Esophagus muscularis mucosa (tissue), 4 donors: ENCODE data around the gene RGS3. TPM values are rescaled to one million over a fixed set of nuclear protein-coding genes. Genes with fewer than 3 reads are reported as not detected.
"Not testable (repeated sequence)": the region's sequence is repeated elsewhere in the genome, so short reads cannot be mapped to it uniquely, and the experiment has no call there.

Source experiments
- DNase-seq: peaks from one replicate; pipeline ENCODE4 v3.0.0-alpha.2; 2017; ENCODE audit errors: extremely low spot score
- H3K27ac ChIP-seq, 4 donors: fragments of 200-600 bp; sonication (generic); replicated peaks in 1 of 4; 1 replicate in 3 of 4; 2 replicates in 1 of 4; pipeline ENCODE4 v1.5.1; 2016 to 2019; ENCODE audit warnings: mild to moderate bottlenecking in 1 of 4
- H3K27me3 ChIP-seq, 4 donors: fragments of 200-600 bp; sonication (generic); one replicate each; pipeline versions ENCODE4 v1.5.1 to v1.6.0; 2016 to 2019
- H3K36me3 ChIP-seq, 4 donors: fragments of 200-600 bp; sonication (generic); one replicate each; pipeline ENCODE4 v1.5.1; 2016 to 2019
- H3K4me1 ChIP-seq, 4 donors: fragments of 200-600 bp; sonication (generic); one replicate each; pipeline ENCODE4 v1.5.1; 2016 to 2019
- H3K4me3 ChIP-seq, 4 donors: fragments of 200-600 bp; sonication (generic); 1 replicate in 2 of 4; 2 replicates in 2 of 4; pipeline ENCODE4 v1.5.1; 2016 to 2019; ENCODE audit warnings: mild to moderate bottlenecking in 4 of 4, moderate library complexity in 1 of 4
- H3K9me3 ChIP-seq, 4 donors: fragments of 200-600 bp; sonication (generic); 1 replicate in 3 of 4; 2 replicates in 1 of 4; pipeline ENCODE4 v1.5.1; 2016 to 2019
- EP300 ChIP-seq: sonication (generic); formaldehyde crosslinking; IDR thresholded peaks from one replicate; pipeline ENCODE4 v1.6.1; 2017; ENCODE audit warnings: antibody characterized with exemption
- POLR2A ChIP-seq: fragments of 450-650 bp; IDR thresholded peaks from one replicate; pipeline ENCODE4 v1.6.1; 2017; ENCODE audit warnings: antibody characterized with exemption, moderate library complexity, mild to moderate bottlenecking, low read depth
- POLR2AphosphoS5 ChIP-seq, 2 donors: sonication (generic); formaldehyde crosslinking; IDR thresholded peaks; one replicate each; pipeline ENCODE4 v1.6.1; 2017; ENCODE audit warnings: antibody characterized with exemption in 2 of 2
- WGBS: methylation state at CpG from one replicate; pipeline ENCODE4 v1.1.5; 2018; 5-methylcytosine and 5-hydroxymethylcytosine counted together
- intact Hi-C: fragments of 100-400 bp; cut with DNase I; formaldehyde crosslinking; loops from one replicate; pipeline ENCODE4 v1.15.1; 2023
- total RNA-seq, 4 donors: library from RNA; depleted of rRNA; stranded (reverse); fragments of >200 nt; gene quantifications; one replicate each; pipeline versions ENCODE4 v1.1.0 to v1.2.1, GENCODE V29; 2016
- TF ChIP-seq, protein P1 (sequence below), 3 experiments: fragments of 200-600 bp in 2 of 3; fragments of 450-650 bp in 1 of 3; sonication (generic) in 2 of 3; IDR thresholded peaks; one replicate each; pipeline ENCODE4 v1.5.1; 2017 to 2019; ENCODE audit warnings: antibody characterized with exemption in 3 of 3, mild to moderate bottlenecking in 2 of 3, moderate library complexity in 1 of 3

The RGS3 gene
- total RNA-seq, 4 donors from 2014 or later: 37.3 to 121 (median 68.5) TPM

DNA sequence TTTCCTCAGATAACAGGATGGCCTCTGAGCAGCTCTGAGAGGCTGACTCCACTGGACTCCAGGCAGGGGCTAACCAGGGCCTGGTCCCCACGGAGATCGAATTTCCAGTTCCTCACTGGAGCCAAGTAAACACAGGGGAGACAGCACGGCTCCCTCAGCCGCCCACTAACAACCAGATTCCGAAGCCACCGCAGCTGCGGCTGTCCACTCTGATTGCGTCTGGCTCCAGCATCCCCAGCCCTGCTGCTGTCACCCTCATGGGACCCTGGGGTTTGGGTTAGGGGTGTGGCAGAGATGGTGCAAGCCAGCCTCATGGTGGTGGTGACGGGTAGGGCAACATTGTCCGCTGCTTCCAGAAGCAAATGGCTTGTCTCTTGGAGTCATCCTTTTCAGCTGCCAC lies 172.6 kb downstream of the RGS3 start:
- H3K27ac ChIP-seq: no peak overlapping the region
- intact Hi-C loops: no loop called here
- no peaks in the 10 kb centered on the region for H3K9me3 ChIP-seq
- WGBS: 78% methylated on average over 10 of the region's 10 CpGs
- peaks cover 0 to 15% (median 4%) of the 10 kb centered on the region in 4 donors for H3K4me1 ChIP-seq
- no peaks in the 10 kb centered on the region for H3K27me3 ChIP-seq
- H3K36me3 ChIP-seq: no peaks in the 10 kb centered on the region
- DNase-seq: no peak
- TF ChIP-seq POLR2A: no peak
- no peak for TF ChIP-seq POLR2AphosphoS5 (IDR thresholded peaks at IDR 0.05)
- TF ChIP-seq EP300: no peak
- TF ChIP-seq, protein P1, sequence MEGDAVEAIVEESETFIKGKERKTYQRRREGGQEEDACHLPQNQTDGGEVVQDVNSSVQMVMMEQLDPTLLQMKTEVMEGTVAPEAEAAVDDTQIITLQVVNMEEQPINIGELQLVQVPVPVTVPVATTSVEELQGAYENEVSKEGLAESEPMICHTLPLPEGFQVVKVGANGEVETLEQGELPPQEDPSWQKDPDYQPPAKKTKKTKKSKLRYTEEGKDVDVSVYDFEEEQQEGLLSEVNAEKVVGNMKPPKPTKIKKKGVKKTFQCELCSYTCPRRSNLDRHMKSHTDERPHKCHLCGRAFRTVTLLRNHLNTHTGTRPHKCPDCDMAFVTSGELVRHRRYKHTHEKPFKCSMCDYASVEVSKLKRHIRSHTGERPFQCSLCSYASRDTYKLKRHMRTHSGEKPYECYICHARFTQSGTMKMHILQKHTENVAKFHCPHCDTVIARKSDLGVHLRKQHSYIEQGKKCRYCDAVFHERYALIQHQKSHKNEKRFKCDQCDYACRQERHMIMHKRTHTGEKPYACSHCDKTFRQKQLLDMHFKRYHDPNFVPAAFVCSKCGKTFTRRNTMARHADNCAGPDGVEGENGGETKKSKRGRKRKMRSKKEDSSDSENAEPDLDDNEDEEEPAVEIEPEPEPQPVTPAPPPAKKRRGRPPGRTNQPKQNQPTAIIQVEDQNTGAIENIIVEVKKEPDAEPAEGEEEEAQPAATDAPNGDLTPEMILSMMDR (IDR thresholded peaks at IDR 0.05): no peak
- no peak overlapping the region for H3K4me3 ChIP-seq

DNA sequence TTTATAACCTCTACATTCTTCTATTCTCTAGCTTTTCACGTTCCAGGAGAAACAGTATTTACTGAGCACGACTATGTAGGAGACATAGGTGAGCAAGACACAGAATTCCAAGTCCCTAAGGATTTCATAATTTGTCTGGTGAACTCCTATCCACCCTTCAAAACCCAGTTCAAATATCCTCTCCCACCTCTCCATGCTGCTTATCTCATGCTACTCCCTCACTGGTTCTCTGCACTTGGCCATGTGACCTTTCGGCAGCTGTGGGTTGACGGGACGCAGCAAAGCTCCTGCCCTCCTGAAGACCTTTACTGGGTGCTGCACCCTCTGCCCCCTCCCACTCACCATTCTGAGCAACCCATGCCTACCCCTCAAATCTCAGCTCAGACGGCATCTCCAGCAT lies 173.2 kb downstream of the RGS3 start:
- no peak overlapping the region for H3K27ac ChIP-seq
- no peaks in the 10 kb centered on the region for H3K27me3 ChIP-seq
- H3K36me3 ChIP-seq: no peaks in the 10 kb centered on the region
- no peak for DNase-seq
- H3K9me3 ChIP-seq: no peaks in the 10 kb centered on the region
- intact Hi-C loops: no loop called here
- TF ChIP-seq POLR2A (no peak), EP300 (no peak), POLR2AphosphoS5 (IDR thresholded peaks at IDR 0.05) (no peak)
- TF ChIP-seq, protein P1 (IDR thresholded peaks at IDR 0.05): no peak
- H3K4me1 ChIP-seq: peaks cover 0 to 15% (median 4%) of the 10 kb centered on the region in 4 donors
- 93% methylated on average over 6 of the region's 6 CpGs for WGBS
- no peak overlapping the region for H3K4me3 ChIP-seq

DNA sequence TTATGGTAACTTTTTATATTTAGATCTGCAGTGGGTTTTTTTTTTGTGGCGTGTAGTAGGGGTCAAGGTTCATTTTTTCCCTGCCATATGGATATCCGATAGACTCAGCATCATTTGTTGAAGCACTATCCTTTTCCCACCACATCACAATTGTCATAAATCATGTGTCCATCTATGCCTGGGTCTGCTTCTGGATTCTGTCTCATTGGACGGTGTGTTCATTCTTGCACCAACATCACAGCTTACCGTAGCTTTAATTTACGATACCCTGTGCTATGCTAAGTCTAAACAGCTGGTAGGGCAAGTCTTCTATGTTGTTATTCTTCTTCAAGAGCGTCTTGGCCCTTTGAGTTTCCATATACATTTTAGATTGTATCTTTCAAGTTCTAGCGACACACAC lies 175.0 kb downstream of the RGS3 start:
- Histone ChIP-seq H3K36me3 (no peaks in the 10 kb centered on the region), H3K27ac (no peak overlapping the region), H3K9me3 (no peaks in the 10 kb centered on the region), H3K27me3 (no peaks in the 10 kb centered on the region), H3K4me1 (peaks cover 0 to 15% (median 4%) of the 10 kb centered on the region in 4 donors), H3K4me3 (no peak overlapping the region)
- TF ChIP-seq POLR2A: no peak
- TF ChIP-seq EP300: no peak
- TF ChIP-seq, protein P1 (IDR thresholded peaks at IDR 0.05): no peak
- no peak for TF ChIP-seq POLR2AphosphoS5 (IDR thresholded peaks at IDR 0.05)
- DNase-seq: no peak
- intact Hi-C loops: no loop called here
- 82% methylated on average over 7 of the region's 7 CpGs for WGBS

DNA sequence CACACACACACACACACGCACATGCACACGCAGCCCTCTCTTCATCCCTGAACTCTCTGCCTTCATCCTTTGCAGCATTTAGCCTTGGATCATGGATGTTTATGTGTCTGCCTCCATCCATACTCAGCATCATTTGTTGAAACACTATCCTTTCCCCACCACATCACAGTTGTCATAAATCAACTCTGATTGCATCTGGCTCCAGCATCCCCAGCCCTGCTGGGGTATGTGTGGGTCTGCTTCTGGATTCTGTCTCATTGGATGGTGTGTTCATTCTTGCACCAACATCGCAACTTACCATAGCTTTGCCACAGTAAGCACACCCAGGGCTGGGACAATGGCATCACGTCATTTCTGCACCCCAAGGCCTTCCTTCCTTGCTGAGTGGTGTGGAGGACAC lies 175.4 kb downstream of the RGS3 start:
- Histone ChIP-seq H3K27me3 (no peaks in the 10 kb centered on the region), H3K36me3 (no peaks in the 10 kb centered on the region), H3K4me1 (peaks cover 0 to 13% (median 4%) of the 10 kb centered on the region in 4 donors), H3K27ac (no peak overlapping the region), H3K4me3 (no peak overlapping the region), H3K9me3 (no peaks in the 10 kb centered on the region)
- no peak for TF ChIP-seq EP300
- no peak for TF ChIP-seq POLR2A
- TF ChIP-seq, protein P1 (IDR thresholded peaks at IDR 0.05): no peak
- TF ChIP-seq POLR2AphosphoS5 (IDR thresholded peaks at IDR 0.05): no peak
- WGBS: 91% methylated on average over 4 of the region's 4 CpGs
- intact Hi-C loops: no loop called here
- no peak for DNase-seq

DNA sequence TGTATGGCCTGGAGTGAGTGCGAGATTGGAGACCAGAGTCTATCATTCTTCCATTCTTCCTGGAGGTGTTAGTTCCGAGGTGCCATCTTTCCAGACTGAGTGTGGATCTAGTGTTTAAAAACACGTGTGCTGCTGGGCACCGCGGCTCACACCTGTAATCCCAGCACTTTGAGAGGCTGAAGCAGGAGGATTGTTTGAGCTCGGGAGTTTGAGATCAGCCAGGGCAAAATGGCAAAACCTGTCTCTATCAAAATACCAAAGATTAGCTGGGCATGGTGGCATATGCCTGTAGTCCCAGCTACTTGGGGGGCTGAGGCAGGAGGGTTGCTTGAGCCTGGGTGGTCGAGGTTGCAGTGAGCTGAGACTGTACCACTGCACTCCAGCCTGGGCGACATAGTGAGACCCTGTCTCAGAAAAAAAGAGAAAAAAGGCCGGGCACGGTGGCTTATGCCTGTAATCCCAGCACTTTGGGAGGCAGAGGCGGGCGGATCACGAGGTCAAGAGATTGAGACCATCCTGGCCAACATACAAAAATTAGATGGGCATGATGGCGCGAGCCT lies 176.0 kb downstream of the RGS3 start:
- intact Hi-C loops, H3K27me3 ChIP-seq: not testable (repeated sequence)
- 96% methylated on average over 12 of the region's 15 CpGs for WGBS

More for the DNA sequence above, 176.0 kb downstream of the RGS3 start:
- H3K36me3 ChIP-seq, H3K9me3 ChIP-seq, H3K4me1 ChIP-seq, H3K4me3 ChIP-seq, H3K27ac ChIP-seq, DNase-seq: not testable (repeated sequence)
